GM19372 (cell line): ENCODE measurements around the gene ZNF562.
A peak's percentile ranks its signal among the peaks of the same experiment; 100 is the strongest.
"Not testable (repeated sequence)": the region's sequence is repeated elsewhere in the genome, so short reads cannot be mapped to it uniquely, and the experiment has no call there.

Source experiments
- ATAC-seq: cut with Tn5 transposase; IDR thresholded peaks from one replicate; pipeline ENCODE4 v1.9.1; 2021; ENCODE audit warnings: mild to moderate bottlenecking, low read depth, moderate library complexity; ENCODE audit not compliant: unreplicated experiment

ZNF562 gene

GRCh38 chr19:9674663-9675357, at the start of gene ZNF562:
Gene ZNF562, minus strand, starts transcription at chr19:9675100. Its CDS starts 14,356 bp downstream, at chr19:9660744.
- peak; percentile 74 for ATAC-seq

DNA sequence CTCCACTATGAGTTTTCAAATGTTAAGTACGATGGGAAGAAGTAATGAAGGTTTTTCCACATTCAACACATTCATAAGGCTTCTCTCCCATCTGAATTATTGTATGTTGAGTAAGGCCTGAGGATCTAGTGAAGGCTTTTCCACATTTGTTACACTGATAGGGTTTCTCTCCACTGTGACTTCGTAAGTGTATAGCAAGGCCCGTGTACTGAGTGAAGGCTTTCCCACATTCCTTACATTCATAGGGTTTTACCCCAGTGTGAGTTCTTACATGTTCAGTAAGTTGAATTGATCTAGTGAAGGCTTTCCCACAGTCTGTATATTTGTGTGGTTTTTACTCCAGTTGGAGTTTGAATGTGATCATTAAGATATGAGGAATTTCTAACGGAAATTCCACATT, 49.3 kb upstream of the ZNF562 start:
- ATAC-seq = no peak

GRCh38 chr19:9721861-9722260, 47.0 kb upstream of the ZNF562 start:
- no peak for ATAC-seq

DNA sequence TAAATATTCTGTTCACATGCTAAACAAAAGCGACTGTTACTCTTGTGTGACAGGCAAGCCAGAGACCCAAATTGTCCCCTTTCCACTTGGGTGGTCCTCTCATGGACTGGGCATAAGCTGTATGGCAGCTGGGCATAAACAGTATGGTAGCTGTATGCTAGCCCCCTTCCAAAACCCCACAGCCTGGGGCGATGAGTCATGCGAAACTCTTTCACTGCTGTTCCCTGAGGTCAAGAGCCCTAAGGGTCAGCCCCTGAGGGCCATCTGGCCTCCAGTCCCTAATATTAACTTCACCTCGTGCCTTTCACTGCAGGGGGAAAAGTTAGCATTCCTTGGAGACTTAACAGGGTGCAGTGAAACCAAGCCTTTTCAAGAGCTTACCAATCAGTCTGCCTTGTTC, 45.6 kb upstream of the ZNF562 start:
- ATAC-seq = no peak

- ATAC-seq = no peak
These were observed 36.9 kb upstream of the ZNF562 start for GRCh38 chr19:9711815-9712214.

- ATAC-seq = no peak
These were observed 34.4 kb upstream of the ZNF562 start for GRCh38 chr19:9709305-9709704.

GRCh38 chr19:9705836-9706235, 30.9 kb upstream of the ZNF562 start:
- ATAC-seq = no peak

GRCh38 chr19:9702186-9702585, 27.3 kb upstream of the ZNF562 start:
- no peak for ATAC-seq

DNA sequence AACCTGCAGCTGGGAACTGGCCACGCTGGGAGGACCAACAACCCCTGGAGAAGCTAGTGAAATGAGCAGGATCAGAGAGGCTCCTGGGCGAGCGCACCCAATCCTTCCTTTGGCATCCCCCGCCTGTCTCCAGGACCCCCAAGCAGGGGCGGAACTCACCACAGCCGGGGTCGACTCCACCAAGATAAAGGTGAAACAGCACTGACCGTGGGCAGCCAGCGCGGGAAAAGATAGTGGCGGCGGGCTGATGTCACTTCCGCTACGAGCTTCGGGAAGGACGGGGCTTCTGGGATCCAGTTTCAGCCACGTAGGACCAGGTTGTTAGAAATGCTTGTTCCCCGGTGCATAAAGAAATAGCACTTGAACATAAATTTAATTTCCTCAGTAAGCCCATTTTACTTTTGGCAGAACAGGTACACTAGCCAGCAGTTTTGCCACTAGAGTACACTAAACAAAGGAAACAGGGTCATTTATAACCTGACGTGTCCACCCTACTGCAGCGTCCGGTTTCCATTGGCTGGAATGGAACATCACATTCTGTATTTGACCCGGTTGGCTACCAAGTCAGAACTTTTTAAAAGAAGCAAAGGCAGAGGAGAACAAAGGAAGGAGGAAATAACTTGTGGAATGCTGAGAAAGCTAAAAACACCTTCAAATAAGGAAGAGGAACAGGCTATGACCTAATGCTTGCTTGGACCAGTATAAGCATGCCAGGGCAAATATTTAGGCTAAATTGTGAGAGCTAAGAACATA, 25.5 kb upstream of the ZNF562 start:
- ATAC-seq = no peak

GRCh38 chr19:9690301-9690700, 15.4 kb upstream of the ZNF562 start:
- not testable (repeated sequence) for ATAC-seq

- not testable (repeated sequence) for ATAC-seq
These were observed 5.1 kb upstream of the ZNF562 start for GRCh38 chr19:9679996-9680395.

- ATAC-seq = not testable (repeated sequence)
These were observed 530 bp upstream of the ZNF562 start for GRCh38 chr19:9675358-9675901.

DNA sequence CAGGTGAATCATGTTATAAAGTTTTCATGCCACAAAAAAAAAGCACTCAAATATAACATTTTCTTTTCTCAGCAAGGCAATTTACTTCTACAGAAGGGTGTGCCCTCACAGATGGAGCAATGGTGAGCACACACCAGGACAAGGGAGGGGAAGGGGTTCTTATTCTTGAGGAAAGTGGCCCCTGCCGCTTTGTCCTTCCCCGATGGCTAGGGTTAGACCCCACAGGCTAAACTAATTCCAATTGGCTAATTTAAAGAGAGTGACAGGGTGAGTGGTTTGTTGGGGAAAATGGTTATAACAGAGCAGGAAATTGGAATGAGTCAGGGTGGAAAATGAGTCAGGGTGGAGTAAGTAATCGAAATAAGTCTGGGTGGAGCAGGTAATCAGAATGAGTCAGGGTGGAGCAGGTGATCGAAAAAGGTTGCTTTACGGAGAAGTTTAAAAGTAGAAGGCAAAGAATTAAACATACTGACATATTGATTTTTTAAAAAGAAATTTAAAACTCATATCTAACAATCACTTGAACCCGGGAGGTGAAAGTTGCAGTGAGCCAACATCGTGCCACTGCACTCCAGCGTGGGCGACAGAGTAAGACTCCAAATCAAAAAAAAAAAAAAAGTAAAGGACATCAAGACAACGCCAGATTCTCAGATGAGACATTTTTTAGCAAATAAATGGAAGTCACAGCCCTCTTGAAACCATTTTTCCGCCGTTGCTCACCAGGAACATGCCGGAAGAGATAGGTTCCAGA, 813 bp downstream of the ZNF562 start:
- no peak for ATAC-seq

- ATAC-seq = no peak
These were observed 2.0 kb downstream of the ZNF562 start for GRCh38 chr19:9672893-9673292.

GRCh38 chr19:9671655-9672054, 3.2 kb downstream of the ZNF562 start:
- no peak for ATAC-seq

GRCh38 chr19:9668544-9668943, 6.4 kb downstream of the ZNF562 start:
- ATAC-seq = no peak

GRCh38 chr19:9667898-9668297, 7.0 kb downstream of the ZNF562 start:
- no peak for ATAC-seq

GRCh38 chr19:9658769-9659168, 16.1 kb downstream of the ZNF562 start:
- no peak for ATAC-seq

- not testable (repeated sequence) for ATAC-seq
These were observed 21.8 kb downstream of the ZNF562 start for GRCh38 chr19:9653066-9653555.

- not testable (repeated sequence) for ATAC-seq
These were observed 23.4 kb downstream of the ZNF562 start for GRCh38 chr19:9651464-9651863.

DNA sequence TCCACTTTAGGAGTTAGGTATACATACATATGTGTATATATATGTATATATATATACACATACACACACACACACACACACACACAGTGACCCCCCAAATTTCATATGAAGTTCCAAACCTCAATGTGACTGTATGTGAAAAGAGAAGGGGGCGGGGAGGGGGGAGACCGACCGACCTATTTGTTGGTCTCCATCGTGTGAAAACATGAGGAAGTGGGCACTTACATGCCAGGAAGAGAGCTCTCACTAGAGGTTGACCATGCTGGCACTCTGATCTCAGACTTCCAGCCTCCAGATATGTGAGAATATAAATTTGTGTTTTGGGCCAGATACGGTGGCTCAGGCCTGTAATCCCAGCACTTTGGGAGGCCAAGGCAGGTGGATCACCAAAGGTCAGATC, 24.6 kb downstream of the ZNF562 start:
- no peak for ATAC-seq
